ENCODE measurements around the gene SCAPER.

Gene SCAPER, protein sequence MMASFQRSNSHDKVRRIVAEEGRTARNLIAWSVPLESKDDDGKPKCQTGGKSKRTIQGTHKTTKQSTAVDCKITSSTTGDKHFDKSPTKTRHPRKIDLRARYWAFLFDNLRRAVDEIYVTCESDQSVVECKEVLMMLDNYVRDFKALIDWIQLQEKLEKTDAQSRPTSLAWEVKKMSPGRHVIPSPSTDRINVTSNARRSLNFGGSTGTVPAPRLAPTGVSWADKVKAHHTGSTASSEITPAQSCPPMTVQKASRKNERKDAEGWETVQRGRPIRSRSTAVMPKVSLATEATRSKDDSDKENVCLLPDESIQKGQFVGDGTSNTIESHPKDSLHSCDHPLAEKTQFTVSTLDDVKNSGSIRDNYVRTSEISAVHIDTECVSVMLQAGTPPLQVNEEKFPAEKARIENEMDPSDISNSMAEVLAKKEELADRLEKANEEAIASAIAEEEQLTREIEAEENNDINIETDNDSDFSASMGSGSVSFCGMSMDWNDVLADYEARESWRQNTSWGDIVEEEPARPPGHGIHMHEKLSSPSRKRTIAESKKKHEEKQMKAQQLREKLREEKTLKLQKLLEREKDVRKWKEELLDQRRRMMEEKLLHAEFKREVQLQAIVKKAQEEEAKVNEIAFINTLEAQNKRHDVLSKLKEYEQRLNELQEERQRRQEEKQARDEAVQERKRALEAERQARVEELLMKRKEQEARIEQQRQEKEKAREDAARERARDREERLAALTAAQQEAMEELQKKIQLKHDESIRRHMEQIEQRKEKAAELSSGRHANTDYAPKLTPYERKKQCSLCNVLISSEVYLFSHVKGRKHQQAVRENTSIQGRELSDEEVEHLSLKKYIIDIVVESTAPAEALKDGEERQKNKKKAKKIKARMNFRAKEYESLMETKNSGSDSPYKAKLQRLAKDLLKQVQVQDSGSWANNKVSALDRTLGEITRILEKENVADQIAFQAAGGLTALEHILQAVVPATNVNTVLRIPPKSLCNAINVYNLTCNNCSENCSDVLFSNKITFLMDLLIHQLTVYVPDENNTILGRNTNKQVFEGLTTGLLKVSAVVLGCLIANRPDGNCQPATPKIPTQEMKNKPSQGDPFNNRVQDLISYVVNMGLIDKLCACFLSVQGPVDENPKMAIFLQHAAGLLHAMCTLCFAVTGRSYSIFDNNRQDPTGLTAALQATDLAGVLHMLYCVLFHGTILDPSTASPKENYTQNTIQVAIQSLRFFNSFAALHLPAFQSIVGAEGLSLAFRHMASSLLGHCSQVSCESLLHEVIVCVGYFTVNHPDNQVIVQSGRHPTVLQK (N-terminal part only)

DNA sequence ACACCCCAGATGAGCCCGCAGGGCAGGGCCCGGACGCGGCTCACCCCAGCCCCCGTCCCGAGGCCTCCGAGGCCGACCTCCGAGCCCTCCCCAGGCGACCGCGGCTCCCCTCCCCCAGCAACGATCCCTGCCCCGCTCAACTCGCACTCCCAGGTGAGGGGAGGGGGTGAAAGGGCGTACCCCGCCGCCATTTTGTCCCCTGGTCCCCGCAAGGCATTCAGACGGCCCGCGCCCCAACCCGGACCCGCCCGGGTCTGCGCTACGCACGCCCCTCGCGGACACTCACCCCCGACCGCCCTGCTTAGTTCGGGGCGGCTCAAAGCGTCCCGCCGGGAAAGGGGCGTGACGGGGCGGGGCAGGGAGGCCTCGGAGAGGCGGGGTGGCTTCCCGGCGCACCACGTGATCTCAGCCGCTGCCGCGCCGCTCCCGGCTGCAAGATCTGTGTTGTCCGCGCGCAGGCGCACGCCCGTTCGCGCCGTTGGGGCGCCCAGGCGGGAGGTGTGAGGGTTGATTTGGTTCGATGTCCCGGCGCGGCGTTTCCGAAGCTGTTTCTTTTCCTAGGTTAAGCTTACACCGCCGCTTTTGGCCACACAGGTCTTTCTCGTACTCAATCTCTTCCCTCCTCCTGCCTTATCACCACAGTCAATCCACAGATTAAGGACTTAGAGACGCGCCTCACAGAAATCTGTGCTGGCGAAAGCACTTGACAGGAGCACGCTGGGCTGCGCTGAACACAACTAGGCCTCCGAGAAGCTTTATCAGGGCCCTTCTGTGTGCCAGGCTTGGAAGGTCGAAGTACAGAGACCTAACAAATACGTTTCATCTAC is at the start of gene SCAPER:
Gene SCAPER, minus strand, starts transcription at position 328 of the 827 bp plus-strand sequence. CDS start 21,523 bp downstream, outside the sequence.
- peak; percentile 74 for DNase-seq (ENCODE audit: low read depth)

DNA sequence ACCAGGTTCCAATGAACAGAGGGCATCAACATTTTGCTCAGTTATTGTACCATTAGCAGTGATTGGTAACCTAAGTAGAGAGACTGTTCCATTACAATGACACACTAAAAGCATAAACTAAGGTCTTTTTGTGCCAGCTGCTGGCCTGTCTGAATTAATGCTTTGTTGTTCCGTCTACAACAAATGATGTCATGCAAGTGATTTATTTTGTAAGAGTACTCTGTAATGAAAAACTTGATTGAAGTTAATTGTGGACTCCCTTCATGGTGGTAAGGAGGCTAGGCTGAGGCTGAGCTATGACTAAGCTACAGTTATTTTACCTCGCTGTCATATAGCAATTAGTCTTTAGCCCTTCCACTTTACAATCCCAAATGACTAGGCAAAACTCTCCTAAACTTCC is 49.6 kb upstream of the SCAPER start:
- peak; percentile 37 for DNase-seq (ENCODE audit: low read depth)

DNA sequence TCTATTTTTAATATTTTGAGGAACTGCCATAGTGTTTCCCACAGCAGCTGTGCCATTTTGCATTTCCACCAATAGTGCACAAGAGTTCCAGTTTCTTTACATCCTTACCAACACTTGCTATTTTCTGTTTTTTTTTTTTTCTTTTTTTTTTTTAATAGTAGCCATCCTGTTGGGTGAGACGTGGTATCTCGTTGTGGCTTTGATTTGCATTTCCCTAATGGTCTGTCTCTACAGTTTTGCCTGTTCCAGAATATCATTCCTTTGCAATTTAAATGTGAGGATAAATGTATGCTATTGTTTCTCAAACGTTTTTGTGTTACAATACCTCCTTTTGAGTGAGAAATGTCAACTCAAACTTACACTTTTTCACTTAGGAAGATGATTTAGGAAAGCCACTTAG is 48.8 kb upstream of the SCAPER start:
- DNase-seq (ENCODE audit: low read depth) = no peak

DNA sequence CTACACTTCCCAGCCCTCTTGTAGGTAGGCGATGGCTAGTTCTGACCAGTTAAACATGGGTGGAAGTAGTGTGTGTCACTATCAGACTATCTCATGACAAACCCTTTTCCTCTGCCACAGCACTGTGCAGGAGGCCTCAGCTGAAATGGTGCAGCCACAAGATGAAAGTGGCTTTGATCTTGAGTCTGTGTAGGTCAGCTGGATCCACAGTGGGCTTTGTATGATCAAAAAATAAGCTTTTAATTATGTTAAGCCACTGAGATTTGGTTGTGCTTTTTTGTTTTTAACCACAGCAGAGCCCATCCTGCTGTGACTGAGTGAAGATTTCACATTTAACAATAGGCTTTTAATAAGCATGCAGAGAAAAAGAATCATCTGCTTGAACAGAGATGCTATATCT is 46.1 kb upstream of the SCAPER start:
- DNase-seq (ENCODE audit: low read depth) = no peak

DNA sequence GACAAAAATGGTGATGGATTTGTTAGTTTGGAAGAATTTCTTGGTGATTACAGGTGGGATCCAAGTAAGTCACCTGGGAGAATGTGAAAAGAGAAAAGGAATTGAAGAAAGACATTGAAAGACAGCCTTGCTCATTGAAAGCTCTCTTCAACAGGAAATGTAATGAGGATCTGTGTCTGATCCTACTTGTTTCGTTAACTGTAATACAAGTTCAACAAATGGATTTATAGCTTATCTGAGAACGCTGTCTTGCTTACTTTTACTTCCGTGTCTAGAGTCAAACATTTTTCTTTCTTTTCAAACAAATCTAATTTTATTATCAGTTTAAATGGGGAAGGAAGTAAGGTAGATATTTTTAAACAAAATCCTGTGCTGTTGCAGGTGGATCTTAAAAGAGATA is 42.3 kb upstream of the SCAPER start:
- no peak for DNase-seq (ENCODE audit: low read depth)

DNA sequence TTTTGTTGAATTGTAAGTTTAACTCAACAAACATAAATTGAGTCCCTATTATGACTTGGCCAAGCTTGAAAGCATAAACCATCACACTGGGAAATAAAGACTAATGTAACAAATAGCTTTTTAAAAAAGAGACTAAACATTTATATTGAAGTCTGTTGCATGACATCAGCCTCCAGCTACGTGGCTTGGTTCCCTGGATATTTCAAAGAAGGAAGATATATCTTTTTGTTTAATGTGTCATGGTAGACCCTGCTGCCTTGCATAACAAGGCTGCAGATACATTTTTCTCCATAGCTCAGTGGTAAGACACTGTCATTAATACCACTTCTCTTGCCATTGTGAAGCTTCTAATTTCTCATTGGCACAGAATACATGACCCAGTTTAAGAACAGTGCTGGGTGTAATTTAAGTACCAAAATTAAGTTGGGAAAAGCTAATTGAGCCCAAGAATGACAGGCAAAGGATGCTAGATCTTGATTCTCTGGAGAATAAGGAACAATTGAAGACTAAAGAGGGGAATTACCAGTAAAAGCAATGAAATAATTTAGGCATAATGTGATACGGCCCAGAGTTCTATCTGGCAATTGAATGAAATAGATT is 40.5 kb upstream of the SCAPER start:
- DNase-seq (ENCODE audit: low read depth) = peak; percentile 24

DNA sequence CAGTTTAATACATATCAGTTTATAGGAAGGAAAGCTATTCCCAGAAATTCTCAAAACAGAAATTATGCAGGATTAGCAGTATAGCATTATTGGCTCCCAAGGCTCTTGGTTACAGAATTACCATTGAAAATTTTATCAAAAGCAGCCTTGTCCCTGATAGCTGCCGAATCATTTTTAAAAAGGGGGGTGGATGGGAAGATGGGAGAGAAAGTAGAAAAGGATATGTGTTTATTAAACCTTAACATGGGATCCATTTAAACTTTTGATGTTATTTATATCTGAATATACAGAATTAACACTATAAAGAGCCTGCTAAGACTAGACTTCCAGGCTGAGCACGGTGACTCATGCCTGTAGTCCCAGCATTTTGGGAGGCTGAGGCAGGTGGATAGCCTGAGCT is 37.2 kb upstream of the SCAPER start:
- no peak for DNase-seq (ENCODE audit: low read depth)

DNA sequence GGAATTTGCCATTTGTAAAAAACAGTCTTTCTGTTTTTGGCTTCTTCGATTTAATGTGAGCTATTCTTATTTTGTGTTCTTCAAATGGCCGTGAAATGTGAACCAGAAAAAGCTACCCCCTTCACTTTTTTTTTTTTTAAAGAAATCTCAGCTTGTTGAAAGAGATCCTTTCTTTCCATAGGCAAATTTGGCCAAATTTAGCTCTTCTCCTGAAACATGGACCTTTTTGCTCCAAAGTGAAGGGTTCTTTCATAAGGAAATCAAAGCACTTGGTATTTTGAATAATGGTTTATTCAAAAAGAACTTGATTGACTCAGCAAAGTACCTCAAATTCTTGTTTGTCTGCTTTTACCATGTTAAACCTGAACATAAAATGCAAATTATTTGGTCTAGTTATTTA is 36.5 kb upstream of the SCAPER start:
- no peak for DNase-seq (ENCODE audit: low read depth)

DNA sequence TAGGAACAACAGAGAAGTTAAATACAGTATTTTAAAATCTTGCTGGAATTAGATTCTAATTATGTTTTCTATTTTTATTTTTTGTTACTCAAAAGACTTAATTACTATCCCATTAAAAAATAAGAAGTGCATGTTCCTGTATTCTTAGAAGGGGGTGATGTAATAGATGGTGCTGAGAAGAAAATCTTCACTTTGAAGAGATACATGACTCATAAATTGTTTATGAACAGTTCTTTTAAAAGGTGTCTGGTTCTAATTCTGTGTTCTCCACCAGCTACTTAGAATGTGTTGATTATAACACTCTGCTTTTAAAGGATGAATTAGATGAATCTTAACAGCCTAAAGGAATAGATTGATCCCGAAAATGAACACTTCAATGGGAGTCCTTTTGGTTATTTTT is 34.6 kb upstream of the SCAPER start:
- DNase-seq (ENCODE audit: low read depth) = peak; percentile 22

DNA sequence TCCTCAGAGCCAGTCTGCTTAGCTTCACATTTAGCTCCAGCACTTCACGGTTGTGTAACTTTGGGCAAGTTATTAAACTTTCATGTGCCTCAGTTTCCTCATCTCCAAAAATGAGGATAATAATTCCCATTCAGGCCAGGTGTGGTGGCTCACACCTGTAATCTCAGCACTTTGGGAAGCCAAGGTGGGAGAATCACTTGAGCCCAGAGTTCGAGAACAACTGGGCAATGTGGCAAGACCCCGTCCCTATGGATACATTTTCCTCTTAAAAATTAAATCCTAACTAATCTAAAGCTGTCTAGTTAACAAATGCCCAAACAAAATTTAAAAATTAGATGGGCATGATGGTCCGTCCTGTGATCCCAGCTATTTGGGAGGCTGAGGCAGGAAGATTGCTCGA is 33.6 kb upstream of the SCAPER start:
- DNase-seq (ENCODE audit: low read depth) = no peak

DNA sequence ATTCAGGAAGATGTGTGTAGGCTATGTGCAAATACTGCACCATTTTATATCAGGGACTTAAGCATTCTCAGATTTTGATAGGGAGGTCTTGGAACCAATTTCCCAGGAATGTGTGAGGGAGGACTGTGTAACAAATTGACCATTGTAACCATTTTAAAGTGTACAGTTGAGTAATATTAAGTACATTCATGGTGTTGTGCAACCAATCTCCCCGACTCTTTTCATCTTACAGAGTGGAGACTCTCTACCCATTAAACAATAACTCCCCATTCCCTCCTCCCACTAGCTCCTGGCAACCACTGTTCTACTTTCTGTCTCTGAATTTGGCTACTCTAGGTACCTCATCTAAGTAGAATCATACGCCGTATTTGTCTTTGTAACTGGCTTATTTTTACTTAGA is 31.5 kb upstream of the SCAPER start:
- peak; percentile 69 for DNase-seq (ENCODE audit: low read depth)

DNA sequence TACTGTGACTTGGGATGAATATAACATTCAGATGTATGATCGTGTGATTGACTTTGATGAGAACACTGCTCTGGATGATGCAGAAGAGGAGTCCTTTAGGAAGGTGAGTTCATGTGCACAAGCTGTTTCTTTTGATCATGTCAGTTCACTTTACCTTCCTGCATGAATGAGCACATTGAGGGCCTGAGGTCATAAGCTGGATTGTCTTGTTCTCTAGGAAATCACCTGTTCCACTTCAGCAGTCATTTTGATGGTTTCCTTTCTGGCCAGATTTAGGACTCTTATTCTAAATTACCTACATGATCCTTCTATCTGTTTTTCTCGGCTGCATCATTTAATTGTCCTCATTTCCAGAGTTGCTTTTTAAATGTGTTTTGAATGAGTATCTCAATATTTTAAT is 30.5 kb upstream of the SCAPER start:
- no peak for DNase-seq (ENCODE audit: low read depth)

DNA sequence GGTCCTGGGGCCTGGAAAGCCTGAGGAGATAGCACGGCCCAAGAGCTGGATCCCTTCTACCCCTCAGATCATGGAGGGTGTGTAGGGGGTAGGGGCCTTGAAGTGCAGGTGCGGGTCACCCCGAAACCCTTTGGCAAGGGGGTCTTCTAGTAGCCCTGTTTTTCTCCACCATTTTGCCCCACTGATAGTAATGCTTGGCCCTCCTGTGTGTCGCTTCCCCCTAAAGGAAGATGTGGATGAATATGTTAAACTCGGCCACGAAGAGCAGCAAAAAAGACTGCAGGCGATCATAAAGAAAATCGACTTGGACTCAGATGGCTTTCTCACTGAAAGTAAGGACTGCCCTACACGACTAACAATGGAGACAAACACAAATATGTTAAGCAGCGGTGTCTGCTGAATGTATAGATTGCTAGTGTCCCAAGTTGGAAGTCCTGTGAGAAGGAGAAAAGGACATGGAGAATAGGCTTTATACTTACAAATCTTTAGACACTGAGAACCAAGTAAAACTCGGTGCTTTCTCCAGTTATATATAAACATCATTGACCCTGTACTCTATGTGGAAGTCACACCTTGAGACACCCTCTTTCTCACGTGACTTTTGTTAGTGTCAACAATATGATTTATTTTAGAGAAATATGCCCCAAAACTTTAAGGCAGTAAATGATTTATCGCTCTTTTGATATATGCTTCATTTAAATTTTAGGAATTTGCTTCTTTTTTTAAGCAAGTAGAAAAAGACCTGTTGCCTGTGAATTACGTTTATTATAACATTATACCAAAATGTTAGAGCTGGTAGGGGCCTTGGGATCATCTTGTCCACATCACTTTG is 27.2 kb upstream of the SCAPER start:
- DNase-seq (ENCODE audit: low read depth) = no peak

DNA sequence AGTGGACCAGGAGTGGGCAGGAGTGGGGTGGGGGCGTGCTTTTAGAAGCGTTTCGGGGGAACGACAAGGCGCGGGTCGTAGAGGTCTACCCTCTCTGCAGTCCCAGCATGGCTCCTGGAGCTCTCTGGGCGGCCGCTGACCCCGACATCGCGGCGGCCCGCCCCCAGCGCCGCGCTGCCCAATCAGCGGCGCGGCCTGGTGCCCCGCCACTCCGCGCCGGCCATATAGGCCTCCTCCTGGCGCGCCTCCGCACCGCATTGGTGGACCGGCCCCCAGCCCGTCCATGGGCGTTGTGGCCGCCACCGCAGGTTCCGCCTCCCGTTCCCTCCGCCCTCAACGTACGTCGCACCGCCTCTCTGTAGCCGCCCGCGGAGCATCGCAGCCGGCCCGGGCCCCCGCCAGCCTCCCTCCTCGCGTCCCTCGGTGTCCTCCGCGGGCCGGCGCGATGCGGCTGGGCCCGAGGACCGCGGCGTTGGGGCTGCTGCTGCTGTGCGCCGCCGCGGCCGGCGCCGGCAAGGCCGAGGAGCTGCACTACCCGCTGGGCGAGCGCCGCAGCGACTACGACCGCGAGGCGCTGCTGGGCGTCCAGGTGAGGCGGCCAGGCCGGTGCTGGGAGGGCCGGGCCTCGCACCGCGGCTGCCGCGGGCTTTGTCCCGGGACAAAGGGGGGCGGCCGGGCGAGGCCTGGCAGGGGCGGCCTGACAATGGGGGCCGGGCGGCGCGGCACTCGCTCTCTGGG is 26.4 kb upstream of the SCAPER start, which contains the start of gene RCN2:
Gene RCN2, plus strand, starts transcription at position 353 of the 738 bp plus-strand sequence. Its CDS starts 93 bp downstream, at position 446.
- DNase-seq (ENCODE audit: low read depth) = peak; percentile 89

DNA sequence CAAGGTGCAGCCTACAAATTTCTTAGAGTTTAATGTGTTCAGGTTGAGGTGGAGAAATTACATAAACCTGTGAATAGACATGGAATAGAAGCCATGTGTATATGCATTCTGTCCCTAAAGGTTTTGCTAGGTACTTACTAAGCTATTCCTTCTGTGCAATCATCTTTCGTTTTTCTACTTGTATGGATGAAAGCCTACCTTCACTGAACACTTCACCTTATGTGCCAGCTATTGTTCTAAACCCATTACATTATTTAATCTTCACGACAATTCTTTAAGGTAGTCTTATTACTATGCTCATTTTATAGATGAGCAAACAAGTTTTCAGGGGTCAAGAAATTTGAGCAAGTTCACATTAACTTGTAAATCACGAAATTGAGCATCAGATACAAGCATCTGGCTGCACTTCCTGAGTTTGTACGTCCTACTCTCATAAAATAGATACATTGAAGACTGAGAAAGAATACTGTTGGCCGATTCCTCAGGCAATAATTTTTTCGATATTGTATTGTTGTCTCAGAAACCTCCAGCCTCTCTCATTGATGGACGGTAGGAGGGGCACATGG is 25.8 kb upstream of the SCAPER start:
- no peak for DNase-seq (ENCODE audit: low read depth)

DNA sequence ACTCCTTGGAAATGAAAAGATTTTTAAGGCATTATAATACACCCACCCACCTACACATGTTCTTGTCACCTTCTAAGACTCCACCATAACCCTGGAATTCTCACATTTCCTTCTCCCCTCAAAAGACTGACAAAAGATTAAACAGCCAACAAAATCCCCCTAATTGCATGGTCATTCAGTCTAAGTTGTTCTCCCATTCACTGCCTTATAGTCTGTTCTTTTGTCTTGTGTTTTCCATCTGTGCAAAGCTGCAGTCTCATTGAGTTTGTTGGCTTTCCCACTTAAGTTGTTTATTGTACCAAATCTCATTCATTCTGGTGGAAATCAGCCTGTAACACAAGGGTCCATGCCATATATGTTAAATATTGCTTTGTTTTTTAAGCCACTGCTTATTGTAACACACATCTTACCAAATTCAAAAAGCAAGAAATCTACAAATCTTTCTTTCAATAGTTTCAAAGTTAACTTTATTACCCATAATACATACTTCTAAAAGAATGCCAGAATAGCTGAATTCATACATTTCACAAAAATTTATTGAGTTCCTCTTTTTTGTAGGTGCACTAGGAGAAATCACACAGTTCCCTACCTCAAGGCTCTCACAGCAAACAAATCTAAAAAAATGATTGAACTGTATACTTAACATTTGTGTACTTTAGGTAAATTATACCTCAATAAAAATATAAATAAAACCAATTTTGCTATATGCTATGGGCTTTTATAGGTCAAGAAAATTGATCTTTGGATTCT is 24.0 kb upstream of the SCAPER start:
- no peak for DNase-seq (ENCODE audit: low read depth)

DNA sequence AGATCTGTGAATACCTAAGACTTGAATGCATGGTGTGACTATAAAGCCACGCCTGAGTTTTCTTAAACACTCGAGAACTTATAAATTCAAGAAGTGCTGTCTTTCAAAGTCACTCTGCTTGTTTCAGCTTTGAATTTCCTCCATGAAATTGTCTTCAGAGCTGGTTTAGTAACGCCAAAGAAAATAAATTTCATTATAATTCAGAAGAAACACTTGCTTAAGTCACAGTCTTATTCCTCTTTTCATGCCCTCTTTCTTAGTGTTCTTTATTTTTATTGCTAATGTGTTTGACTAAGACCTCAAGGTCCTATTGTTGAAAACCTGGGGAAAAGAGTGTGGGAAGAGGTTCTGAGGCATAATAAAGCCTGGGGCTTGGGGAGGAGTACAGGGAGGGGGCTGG is 23.1 kb upstream of the SCAPER start:
- DNase-seq (ENCODE audit: low read depth) = no peak

DNA sequence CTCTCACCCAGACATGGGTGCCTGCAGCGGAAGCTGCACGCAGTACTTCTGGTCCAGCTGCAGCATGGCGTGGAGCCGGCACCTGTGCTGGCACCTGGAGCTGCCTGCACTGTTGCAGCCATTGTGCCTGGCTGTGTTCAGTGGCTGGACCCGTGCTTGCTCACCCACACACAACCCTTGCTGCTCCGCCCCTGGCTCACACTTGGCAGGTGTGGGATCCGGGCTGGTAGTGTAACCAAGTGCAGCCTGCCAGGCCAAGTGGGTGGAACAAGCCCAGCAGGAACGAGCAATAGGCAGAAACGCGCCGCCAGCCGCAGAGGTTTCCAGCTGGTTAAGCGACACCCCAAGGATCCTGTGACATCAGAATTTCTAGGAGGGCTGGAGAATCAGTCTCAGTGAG is 11.2 kb upstream of the SCAPER start:
- no peak for DNase-seq (ENCODE audit: low read depth)

Measured in amniotic epithelial cell (primary cell).